Measurements from ENCODE around the gene SPTBN2.

GRCh38 chr11:66704659-66705360 lies 24.2 kb downstream of the SPTBN2 start:
- TF ChIP-seq FOXA1 (IDR thresholded peaks at IDR 0.05) (no peak), SP1 (IDR thresholded peaks at IDR 0.05) (no peak), PKNOX1 (IDR thresholded peaks at IDR 0.05) (no peak), LEF1 (IDR thresholded peaks at IDR 0.05; ENCODE audit: borderline replicate concordance) (no peak), ARNT (IDR thresholded peaks at IDR 0.05) (no peak), BHLHE40 (IDR thresholded peaks at IDR 0.05; ENCODE audit: borderline replicate concordance) (no peak), FOXM1 (IDR thresholded peaks at IDR 0.05; ENCODE audit: borderline replicate concordance) (no peak), TARDBP (IDR thresholded peaks at IDR 0.05) (no peak), ZNF384 (IDR thresholded peaks at IDR 0.05) (no peak), ELF4 (IDR thresholded peaks at IDR 0.05) (no peak), FOXK2 (IDR thresholded peaks at IDR 0.05) (no peak), L3MBTL2 (conservative IDR thresholded peaks at IDR 0.05) (no peak), HDGF (IDR thresholded peaks at IDR 0.05; ENCODE audit: borderline replicate concordance) (no peak), SUZ12 (IDR thresholded peaks at IDR 0.05) (no peak)
